GM21576 (cell line): ENCODE measurements around the gene PNN.

ENCODE experiments used
- ATAC-seq: cut with Tn5 transposase; IDR thresholded peaks from one replicate; pipeline ENCODE4 v1.9.1; 2021; ENCODE audit warnings: mild to moderate bottlenecking, moderate library complexity; ENCODE audit not compliant: unreplicated experiment

Gene PNN

GRCh38 chr14:39228509-39229221, 53.6 kb downstream of the PNN start:
- ATAC-seq, result no peak

- no peak for ATAC-seq
Observed at GRCh38 chr14:39229222-39229543, 54.1 kb downstream of the PNN start.

- no peak for ATAC-seq
Observed at GRCh38 chr14:39229601-39230110, 54.6 kb downstream of the PNN start.

GRCh38 chr14:39230416-39231035, 55.5 kb downstream of the PNN start:
- ATAC-seq, result no peak

GRCh38 chr14:39231751-39232553, 56.9 kb downstream of the PNN start:
- ATAC-seq, result peak; percentile 94
